Upper lobe of right lung (tissue), 1 donor: Measurements from ENCODE around the gene DYTN. TPM values are rescaled to one million over a fixed set of nuclear protein-coding genes. Genes with fewer than 3 reads are reported as not detected.

Experiments
- ATAC-seq: fragments of 200-7000 bp; cut with Tn5 transposase; one replicate; pipeline ENCODE4 v1.9.1; 2020; ENCODE audit warnings: mild to moderate bottlenecking, moderate library complexity
- DNase-seq: peaks from one replicate; pipeline ENCODE4 v3.0.0-alpha.2; 2020
- H3K27ac ChIP-seq: fragments of 200-600 bp; one replicate; pipeline ENCODE4 v1.8.0; 2022
- H3K27me3 ChIP-seq: fragments of 200-600 bp; one replicate; pipeline ENCODE4 v1.8.0; 2022; ENCODE audit warnings: mild to moderate bottlenecking
- H3K36me3 ChIP-seq: fragments of 200-600 bp; one replicate; pipeline ENCODE4 v1.8.0; 2022
- H3K4me1 ChIP-seq: fragments of 200-600 bp; one replicate; pipeline ENCODE4 v1.8.0; 2022
- H3K4me3 ChIP-seq: fragments of 200-600 bp; one replicate; pipeline ENCODE4 v1.8.0; 2022; ENCODE audit warnings: mild to moderate bottlenecking
- H3K9me3 ChIP-seq: fragments of 200-600 bp; one replicate; pipeline ENCODE4 v1.8.0; 2022
- CTCF ChIP-seq: fragments of 200-600 bp; IDR thresholded peaks from one replicate; pipeline ENCODE4 v1.8.0; 2022; ENCODE audit warnings: antibody characterized with exemption
- intact Hi-C: fragments of 100-400 bp; cut with DNase I; formaldehyde crosslinking; loops from one replicate; pipeline ENCODE4 v1.11.0; 2022
- long read RNA-seq: library from polyadenylated mRNA; unstranded; transcript quantifications from one replicate; pipeline ENCODE4 v2.0.0, GENCODE V29; 2021
- total RNA-seq: library from RNA; stranded (reverse); fragmentation: NEBNext Ultra II Directional; extraction: Animal tissue kit (Norgen Biotek cat#: 25700); gene quantifications from one replicate; pipeline ENCODE4 v1.2.1, GENCODE V29; 2021
- donor health status: DM: no; HTN: yes; CAD: no; lungs with severe emphysema.

Gene DYTN
- not detected for total RNA-seq
- long read RNA-seq: 0 reads

GRCh38 chr2:206718296-206718695 lies at the start of gene DYTN:
TSS of gene DYTN (minus strand) at chr2:206718396. CDS start at chr2:206718279, 117 bp downstream.
- intact Hi-C loops: no loop called here
- H3K9me3 ChIP-seq: no peaks in the 10 kb centered on the region
- H3K36me3 ChIP-seq: no peaks in the 10 kb centered on the region
- no peak for ATAC-seq
- no peak within 1 kb of the TSS for H3K27ac ChIP-seq
- DNase-seq: no peak
- H3K4me3 ChIP-seq: no peak within 1 kb of the TSS
- H3K27me3 ChIP-seq: no peaks in the 10 kb centered on the region
- TF ChIP-seq CTCF: no peak
- no peaks in the 10 kb centered on the region for H3K4me1 ChIP-seq

- H3K27ac ChIP-seq: peak overlapping the region; percentile 93
- peak overlapping the region; percentile 88 for H3K4me3 ChIP-seq
- intact Hi-C loops: no loop called here
- peaks cover 14% of the 10 kb centered on the region for H3K36me3 ChIP-seq
- H3K9me3 ChIP-seq: no peaks in the 10 kb centered on the region
- H3K4me1 ChIP-seq: peaks cover 4% of the 10 kb centered on the region
- no peak for ATAC-seq
- no peak for DNase-seq
- TF ChIP-seq CTCF: no peak
- no peaks in the 10 kb centered on the region for H3K27me3 ChIP-seq
These were observed 48.1 kb upstream of the DYTN start for GRCh38 chr2:206766057-206766930.

- H3K4me1 ChIP-seq: peaks cover 4% of the 10 kb centered on the region
- intact Hi-C loops: no loop called here
These were observed 47.3 kb upstream of the DYTN start, which contains the start of the genes FASTKD2 and MDH1B for GRCh38 chr2:206765242-206766056. TSS of gene FASTKD2 (plus strand) at chr2:206765606. CDS start at chr2:206766694, 1,088 bp downstream. TSS of gene MDH1B (minus strand) at chr2:206765328. CDS start at chr2:206765271, 57 bp downstream.

GRCh38 chr2:206764673-206765241 lies 46.6 kb upstream of the DYTN start:
- Histone ChIP-seq H3K36me3 (peaks cover 7% of the 10 kb centered on the region), H3K27ac (peak overlapping the region; percentile 93), H3K4me1 (peaks cover 4% of the 10 kb centered on the region), H3K9me3 (no peaks in the 10 kb centered on the region), H3K4me3 (peak overlapping the region; percentile 88), H3K27me3 (no peaks in the 10 kb centered on the region)
- intact Hi-C loops: no loop called here
- ATAC-seq (no peak), DNase-seq (no peak)
- no peak for TF ChIP-seq CTCF

More at GRCh38 chr2:206765242-206766056, 47.3 kb upstream of the DYTN start, which contains the start of the genes FASTKD2 and MDH1B:
- Histone ChIP-seq H3K9me3 (no peaks in the 10 kb centered on the region), H3K27ac (peak within 1 kb of the TSS; percentile 93), H3K27me3 (no peaks in the 10 kb centered on the region), H3K4me3 (peak within 1 kb of the TSS; percentile 88), H3K36me3 (peaks cover 7% of the 10 kb centered on the region)
- DNase-seq: peak; percentile 92
- no peak for TF ChIP-seq CTCF
- peak; percentile 96 for ATAC-seq

- Histone ChIP-seq H3K27me3 (no peaks in the 10 kb centered on the region), H3K4me1 (no peaks in the 10 kb centered on the region), H3K4me3 (no peak overlapping the region), H3K9me3 (no peaks in the 10 kb centered on the region), H3K27ac (no peak overlapping the region), H3K36me3 (no peaks in the 10 kb centered on the region)
- intact Hi-C loops: no loop called here
- ATAC-seq: no peak
- no peak for DNase-seq
- no peak for TF ChIP-seq CTCF
These were observed 38.6 kb upstream of the DYTN start for GRCh38 chr2:206756816-206757215.
